GM18867 (cell line): ENCODE measurements around the gene ABCA6.
"Not testable (repeated sequence)": the region's sequence is repeated elsewhere in the genome, so short reads cannot be mapped to it uniquely, and the experiment has no call there.

Experiments used
- ATAC-seq: cut with Tn5 transposase; IDR thresholded peaks from one replicate; pipeline ENCODE4 v1.9.1; 2021; ENCODE audit warnings: mild to moderate bottlenecking, moderate library complexity; ENCODE audit not compliant: unreplicated experiment

ABCA6 gene

GRCh38 chr17:69082696-69083095 lies 59.0 kb downstream of the ABCA6 start:
- ATAC-seq, result no peak

GRCh38 chr17:69078864-69079263 lies 62.8 kb downstream of the ABCA6 start:
- no peak for ATAC-seq

GRCh38 chr17:69075823-69076222 lies 65.9 kb downstream of the ABCA6 start:
- ATAC-seq, result no peak

- ATAC-seq, result not testable (repeated sequence)
These were observed 68.3 kb downstream of the ABCA6 start for GRCh38 chr17:69073392-69073791.

GRCh38 chr17:69072803-69073256 lies 68.9 kb downstream of the ABCA6 start:
- ATAC-seq, result not testable (repeated sequence)

GRCh38 chr17:69071233-69071586 lies 70.5 kb downstream of the ABCA6 start:
- ATAC-seq, result not testable (repeated sequence)

GRCh38 chr17:69070378-69071232 lies 71.1 kb downstream of the ABCA6 start:
- not testable (repeated sequence) for ATAC-seq

GRCh38 chr17:69069226-69069750 lies 72.4 kb downstream of the ABCA6 start:
- ATAC-seq, result no peak

GRCh38 chr17:69067274-69068047 lies 74.2 kb downstream of the ABCA6 start:
- no peak for ATAC-seq

GRCh38 chr17:69066482-69066881 lies 75.2 kb downstream of the ABCA6 start:
- no peak for ATAC-seq

- ATAC-seq, result no peak
These were observed 76.6 kb downstream of the ABCA6 start for GRCh38 chr17:69065113-69065512.

- ATAC-seq, result no peak
These were observed 77.2 kb downstream of the ABCA6 start for GRCh38 chr17:69064476-69064875.

- no peak for ATAC-seq
These were observed 77.7 kb downstream of the ABCA6 start for GRCh38 chr17:69064001-69064400.

- no peak for ATAC-seq
These were observed 78.7 kb downstream of the ABCA6 start for GRCh38 chr17:69062860-69063581.

GRCh38 chr17:69061721-69062556 lies 79.8 kb downstream of the ABCA6 start:
- ATAC-seq, result no peak

GRCh38 chr17:69060822-69061221 lies 80.9 kb downstream of the ABCA6 start, which contains the start of gene ABCA9:
Gene ABCA9, minus strand, starts transcription at chr17:69060927. Its CDS starts 9,801 bp downstream, at chr17:69051126.
- ATAC-seq, result no peak

- no peak for ATAC-seq
These were observed 82.1 kb downstream of the ABCA6 start for GRCh38 chr17:69059458-69060175.

GRCh38 chr17:69058165-69058564 lies 83.5 kb downstream of the ABCA6 start:
- no peak for ATAC-seq

GRCh38 chr17:69057280-69057679 lies 84.4 kb downstream of the ABCA6 start:
- no peak for ATAC-seq
